Body of pancreas (tissue), 4 donors: ENCODE measurements around the gene PRDM16. TPM values are rescaled to one million over a fixed set of nuclear protein-coding genes. Genes with fewer than 3 reads are reported as not detected.

ENCODE experiments used
- ATAC-seq: fragments of 150-250 bp; one replicate; pipeline ENCODE4 v1.9.1; 2016
- DNase-seq, 4 donors: peaks; one replicate each; pipeline ENCODE4 v3.0.0-alpha.2; 2019
- H3K27ac ChIP-seq, 4 donors: fragments of 200-600 bp; sonication (generic); 1 replicate in 3 of 4; 2 replicates in 1 of 4; pipeline versions ENCODE4 v1.5.1 to v1.6.1; 2016 to 2019; ENCODE audit warnings: mild to moderate bottlenecking in 1 of 4, mixed read lengths in 1 of 4, moderate library complexity in 1 of 4
- H3K27me3 ChIP-seq, 2 donors: fragments of 200-600 bp; sonication (generic); one replicate each; pipeline ENCODE4 v1.6.0; 2016; ENCODE audit warnings: mild to moderate bottlenecking in 1 of 2
- H3K36me3 ChIP-seq, 2 donors: fragments of 200-600 bp; sonication (generic); replicated peaks in 1 of 2; 2 replicates each; pipeline ENCODE4 v1.5.1; 2016; ENCODE audit warnings: low read depth in 2 of 2; ENCODE audit not compliant: insufficient read depth in 1 of 2
- H3K4me1 ChIP-seq: fragments of 200-600 bp; sonication (generic); one replicate; pipeline ENCODE4 v1.6.0; 2016
- H3K4me3 ChIP-seq, 2 donors: fragments of 200-600 bp; sonication (generic); 1 replicate in 1 of 2; 2 replicates in 1 of 2; pipeline ENCODE4 v1.5.1; 2016 to 2019
- H3K9me3 ChIP-seq, 3 donors: fragments of 200-600 bp; sonication (generic); 1 replicate in 2 of 3; 2 replicates in 1 of 3; pipeline ENCODE4 v1.5.1; 2016
- CTCF ChIP-seq, 7 experiments: fragments of 450-650 bp in 4 of 7; fragments of 200-600 bp in 3 of 7; sonication (generic) in 3 of 7; IDR thresholded peaks; one replicate each; pipeline ENCODE4 v1.5.1; 2016 to 2019; ENCODE audit warnings: antibody characterized with exemption in 7 of 7
- POLR2A ChIP-seq, 3 donors: fragments of 450-650 bp; IDR thresholded peaks; one replicate each; pipeline ENCODE4 v1.6.1; 2016; ENCODE audit warnings: antibody characterized with exemption in 3 of 3, mild to moderate bottlenecking in 2 of 3
- WGBS, 2 donors: methylation state at CpG; one replicate each; pipeline ENCODE4 v1.1.5; 2017; 5-methylcytosine and 5-hydroxymethylcytosine counted together
- intact Hi-C: fragments of 100-400 bp; cut with DNase I; formaldehyde crosslinking; loops from one replicate; pipeline ENCODE4 v1.15.1; 2023
- total RNA-seq, 2 donors: library from RNA; depleted of rRNA; stranded (reverse); fragments of >200 nt; gene quantifications; one replicate each; pipeline ENCODE4 v1.1.0, GENCODE V29; 2016

PRDM16 gene
- total RNA-seq, 2 donors from 2014 or later = 15.2 to 16.6 TPM

- ATAC-seq (no peak), DNase-seq (no peak)
- Histone ChIP-seq H3K4me1 (peaks cover 54% of the 10 kb centered on the region), H3K27me3 (no peaks in the 10 kb centered on the region), H3K27ac (peak overlapping the region in 2 of 4 donors; percentile 21 to 67), H3K4me3 (no peak overlapping the region), H3K9me3 (no peaks in the 10 kb centered on the region), H3K36me3 (no peaks in the 10 kb centered on the region)
- 55 to 74% methylated on average over 36 of the region's 36 CpGs for WGBS, 2 donors
- TF ChIP-seq CTCF (IDR thresholded peaks at IDR 0.05) (no peak), POLR2A (IDR thresholded peaks at IDR 0.05) (no peak)
- intact Hi-C loops = no loop called here
Observed at GRCh38 chr1:3111348-3112021, 42.5 kb downstream of the PRDM16 start.

- no peak for DNase-seq
- no peak overlapping the region for H3K4me3 ChIP-seq
- peaks cover 57% of the 10 kb centered on the region for H3K4me1 ChIP-seq
- no peak for ATAC-seq
- TF ChIP-seq POLR2A (IDR thresholded peaks at IDR 0.05) (no peak), CTCF (IDR thresholded peaks at IDR 0.05) (no peak)
- no peaks in the 10 kb centered on the region for H3K36me3 ChIP-seq
- H3K9me3 ChIP-seq = no peaks in the 10 kb centered on the region
- WGBS, 2 donors = 68 to 81% methylated on average over 7 to 16 of the region's 17 CpGs
- no peaks in the 10 kb centered on the region for H3K27me3 ChIP-seq
- intact Hi-C loops = no loop called here
- peak overlapping the region in 3 of 4 donors; percentile 56 to 68 (median 67) for H3K27ac ChIP-seq
Observed at GRCh38 chr1:3112526-3112925, 43.5 kb downstream of the PRDM16 start.

- no peaks in the 10 kb centered on the region for H3K36me3 ChIP-seq
- H3K27ac ChIP-seq = peak overlapping the region; percentile 9 to 68 (median 62)
- ATAC-seq (no peak), DNase-seq (no peak)
- H3K4me1 ChIP-seq = peaks cover 57% of the 10 kb centered on the region
- H3K27me3 ChIP-seq = no peaks in the 10 kb centered on the region
- 33 to 70% methylated on average over 6 to 20 of the region's 20 CpGs for WGBS, 2 donors
- H3K9me3 ChIP-seq = no peaks in the 10 kb centered on the region
- TF ChIP-seq CTCF (IDR thresholded peaks at IDR 0.05) (no peak), POLR2A (IDR thresholded peaks at IDR 0.05) (no peak)
- intact Hi-C loops = no loop called here
- H3K4me3 ChIP-seq = no peak overlapping the region
Observed at GRCh38 chr1:3113047-3113740, 44.2 kb downstream of the PRDM16 start.

- no peaks in the 10 kb centered on the region for H3K27me3 ChIP-seq
- H3K27ac ChIP-seq = peak overlapping the region; percentile 9 to 68 (median 62)
- no peak overlapping the region for H3K4me3 ChIP-seq
- intact Hi-C loops = no loop called here
- no peak for DNase-seq
- H3K4me1 ChIP-seq = peaks cover 57% of the 10 kb centered on the region
- no peak for ATAC-seq
- TF ChIP-seq CTCF (IDR thresholded peaks at IDR 0.05) = no peak
- no peaks in the 10 kb centered on the region for H3K36me3 ChIP-seq
- H3K9me3 ChIP-seq = no peaks in the 10 kb centered on the region
- 41 to 63% methylated on average over 5 to 6 of the region's 6 CpGs for WGBS, 2 donors
Observed at GRCh38 chr1:3113741-3114056, 44.7 kb downstream of the PRDM16 start.
